ENCODE results near the gene CMYA5.

- TF ChIP-seq EZH2phosphoT487 (IDR thresholded peaks at IDR 0.05; ENCODE audit: borderline replicate concordance) (no peak), CTCF (IDR thresholded peaks at IDR 0.05 in 2 of 3, conservative IDR thresholded peaks at IDR 0.05 in 1 of 3; ENCODE audit: borderline replicate concordance in 1 of 3, insufficient read depth in 1 of 3, low read depth in 2 of 3, low read length in 2 of 3) (no peak)
These were observed 2.8 kb upstream of the CMYA5 start for GRCh38 chr5:79686799-79687198.

All from HCT116 (cell line).